Activated CD8-positive, alpha-beta memory T cell treated with anti-CD3 and anti-CD28 coated beads, Interleukin-2, amount 50 U/mL, for 24 hours (primary cell): ENCODE results near the gene ANKZF1.
"Not testable (repeated sequence)": the region's sequence is repeated elsewhere in the genome, so short reads cannot be mapped to it uniquely, and the experiment has no call there.

Experiments used
- DNase-seq: peaks from one replicate; pipeline ENCODE4 v3.0.0-alpha.2; 2020; ENCODE audit errors: extremely low read depth

ANKZF1 gene

GRCh38 chr2:219229305-219230058, at the start of gene ANKZF1, which contains the start of gene ATG9A:
Gene ANKZF1 (plus strand): TSS chr2:219229806. CDS start chr2:219230258, 452 bp downstream.
Gene ATG9A (minus strand): TSS chr2:219229636. CDS start chr2:219228024, 1,612 bp downstream.
- DNase-seq = peak; percentile 96

DNA sequence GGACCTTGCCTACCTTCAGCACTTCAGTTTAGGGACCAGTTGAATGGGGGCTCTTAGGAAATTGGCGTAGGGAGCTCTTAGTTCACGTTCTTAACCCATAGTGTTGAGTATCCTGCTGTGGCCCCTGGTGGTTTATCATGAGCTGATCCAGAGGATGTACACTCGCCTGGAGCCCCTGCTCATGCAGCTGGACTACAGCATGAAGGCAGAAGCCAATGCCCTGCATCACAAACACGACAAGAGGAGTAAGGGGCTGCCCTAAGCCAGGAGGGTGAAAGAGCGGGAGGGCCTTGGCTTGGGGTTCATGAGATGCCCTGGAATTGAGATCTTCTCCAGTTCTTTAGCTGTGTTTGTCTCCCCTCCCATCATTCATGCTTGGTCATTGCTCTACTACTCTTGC, 48.6 kb upstream of the ANKZF1 start:
- DNase-seq = no peak

- no peak for DNase-seq
These were observed 48.1 kb upstream of the ANKZF1 start for GRCh38 chr2:219181531-219181930.

DNA sequence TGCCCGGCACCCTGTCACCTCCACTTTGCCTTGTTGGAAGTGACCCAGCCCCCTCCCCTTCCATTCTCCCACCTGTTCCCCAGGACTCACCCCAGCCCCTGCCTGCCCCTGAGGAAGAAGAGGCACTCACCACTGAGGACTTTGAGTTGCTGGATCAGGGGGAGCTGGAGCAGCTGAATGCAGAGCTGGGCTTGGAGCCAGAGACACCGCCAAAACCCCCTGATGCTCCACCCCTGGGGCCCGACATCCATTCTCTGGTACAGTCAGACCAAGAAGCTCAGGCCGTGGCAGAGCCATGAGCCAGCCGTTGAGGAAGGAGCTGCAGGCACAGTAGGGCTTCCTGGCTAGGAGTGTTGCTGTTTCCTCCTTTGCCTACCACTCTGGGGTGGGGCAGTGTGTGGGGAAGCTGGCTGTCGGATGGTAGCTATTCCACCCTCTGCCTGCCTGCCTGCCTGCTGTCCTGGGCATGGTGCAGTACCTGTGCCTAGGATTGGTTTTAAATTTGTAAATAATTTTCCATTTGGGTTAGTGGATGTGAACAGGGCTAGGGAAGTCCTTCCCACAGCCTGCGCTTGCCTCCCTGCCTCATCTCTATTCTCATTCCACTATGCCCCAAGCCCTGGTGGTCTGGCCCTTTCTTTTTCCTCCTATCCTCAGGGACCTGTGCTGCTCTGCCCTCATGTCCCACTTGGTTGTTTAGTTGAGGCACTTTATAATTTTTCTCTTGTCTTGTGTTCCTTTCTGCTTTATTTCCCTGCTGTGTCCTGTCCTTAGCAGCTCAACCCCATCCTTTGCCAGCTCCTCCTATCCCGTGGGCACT, 47.1 kb upstream of the ANKZF1 start:
- no peak for DNase-seq

DNA sequence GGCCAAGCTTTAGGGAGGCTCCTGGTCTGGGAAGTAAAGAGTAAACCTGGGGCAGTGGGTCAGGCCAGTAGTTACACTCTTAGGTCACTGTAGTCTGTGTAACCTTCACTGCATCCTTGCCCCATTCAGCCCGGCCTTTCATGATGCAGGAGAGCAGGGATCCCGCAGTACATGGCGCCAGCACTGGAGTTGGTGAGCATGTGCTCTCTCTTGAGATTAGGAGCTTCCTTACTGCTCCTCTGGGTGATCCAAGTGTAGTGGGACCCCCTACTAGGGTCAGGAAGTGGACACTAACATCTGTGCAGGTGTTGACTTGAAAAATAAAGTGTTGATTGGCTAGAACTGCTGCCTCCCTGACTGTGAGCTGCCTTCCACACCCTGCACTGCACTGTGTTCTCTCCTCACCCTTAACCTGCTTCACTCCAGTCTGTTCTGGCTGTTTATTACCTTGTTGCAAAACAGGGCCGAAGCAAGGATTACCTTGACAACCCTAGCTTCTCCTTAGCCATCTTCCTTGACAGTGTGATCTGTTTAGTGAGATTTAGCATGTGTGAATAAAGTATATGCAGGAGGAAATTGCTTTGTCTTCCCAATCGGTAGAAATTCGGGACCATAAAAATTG, 46.3 kb upstream of the ANKZF1 start:
- no peak for DNase-seq

- DNase-seq = no peak
These were observed 45.5 kb upstream of the ANKZF1 start for GRCh38 chr2:219184121-219184520.

GRCh38 chr2:219186754-219187456, 42.7 kb upstream of the ANKZF1 start:
- DNase-seq = no peak

DNA sequence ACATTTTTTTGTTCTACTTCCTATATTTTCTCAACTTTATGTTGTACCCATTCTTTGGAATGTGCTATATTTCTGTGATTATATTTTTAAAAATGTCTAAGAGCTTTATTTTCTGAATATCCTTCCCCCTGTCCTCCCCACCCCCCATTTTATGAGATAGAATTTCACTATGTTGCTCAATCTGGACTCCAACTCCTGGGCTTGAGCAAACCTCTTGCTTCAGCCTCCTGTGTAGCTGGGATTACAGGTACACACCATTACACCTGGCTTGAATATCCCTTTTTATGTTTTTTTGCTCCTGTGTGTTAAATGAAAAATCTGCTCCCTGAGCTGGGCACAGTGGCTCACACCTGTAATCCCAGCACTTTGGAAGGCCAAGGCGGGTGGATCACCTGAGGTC, 32.2 kb upstream of the ANKZF1 start:
- no peak for DNase-seq

DNA sequence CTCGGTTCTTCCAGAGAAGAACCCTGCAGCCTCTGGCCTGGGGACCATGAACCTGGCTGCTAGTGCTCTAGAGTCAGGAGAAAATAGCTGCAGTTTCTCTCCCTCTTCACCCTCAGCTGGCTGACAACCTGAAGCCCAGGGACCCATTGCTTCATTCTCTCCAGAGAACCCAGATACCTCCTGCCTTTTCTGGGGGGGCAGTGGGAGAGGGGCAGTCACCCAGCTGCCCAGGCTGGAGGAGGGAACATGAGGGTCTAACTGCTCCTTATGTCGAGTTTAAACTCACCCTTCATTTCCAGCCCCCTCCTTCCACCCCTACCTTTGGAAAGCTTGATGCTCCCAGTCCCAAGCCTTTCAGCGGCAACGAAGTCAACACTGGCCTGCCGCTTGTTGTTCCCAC, 30.6 kb upstream of the ANKZF1 start:
- no peak for DNase-seq

- no peak for DNase-seq
These were observed 30.0 kb upstream of the ANKZF1 start for GRCh38 chr2:219199470-219200211.

DNA sequence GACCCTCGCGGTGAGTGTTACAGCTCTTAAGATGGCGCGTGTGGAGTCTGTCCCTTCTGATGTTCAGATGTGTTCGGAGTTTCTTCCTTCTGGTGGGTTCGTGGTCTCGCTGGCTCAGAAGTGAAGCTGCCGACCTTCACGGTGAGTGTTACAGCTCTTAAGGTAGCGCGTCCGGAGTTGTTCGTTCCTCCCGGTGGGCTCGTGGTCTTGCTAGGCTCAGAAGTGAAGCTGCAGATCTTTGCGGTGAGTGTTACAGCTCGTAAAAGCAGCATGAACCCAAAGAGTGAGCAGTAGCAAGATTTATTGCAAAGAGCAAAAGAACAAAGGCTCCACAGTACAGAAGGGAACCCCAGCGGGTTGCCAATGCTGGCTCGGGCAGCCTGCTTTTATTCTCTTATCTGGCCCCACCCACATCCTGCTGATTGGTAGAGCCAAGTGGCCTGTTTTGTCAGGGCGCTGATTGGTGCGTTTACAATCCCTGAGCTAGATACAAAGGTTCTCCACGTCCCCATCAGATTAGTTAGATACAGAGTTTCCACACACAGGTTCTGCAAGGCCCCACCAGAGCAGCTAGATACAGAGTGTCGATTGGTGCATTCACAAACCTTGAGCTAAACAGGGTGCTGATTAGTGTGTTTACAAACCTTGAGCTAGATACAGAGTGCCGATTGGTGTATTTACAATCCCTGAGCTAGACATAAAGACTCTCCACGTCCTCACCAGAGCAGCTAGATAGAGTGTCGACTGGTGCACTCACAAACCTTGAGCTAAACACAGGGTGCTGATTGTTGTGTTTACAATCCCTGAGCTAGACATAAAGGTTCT, 28.9 kb upstream of the ANKZF1 start:
- not testable (repeated sequence) for DNase-seq

GRCh38 chr2:219201331-219201730, 28.3 kb upstream of the ANKZF1 start:
- DNase-seq = not testable (repeated sequence)

DNA sequence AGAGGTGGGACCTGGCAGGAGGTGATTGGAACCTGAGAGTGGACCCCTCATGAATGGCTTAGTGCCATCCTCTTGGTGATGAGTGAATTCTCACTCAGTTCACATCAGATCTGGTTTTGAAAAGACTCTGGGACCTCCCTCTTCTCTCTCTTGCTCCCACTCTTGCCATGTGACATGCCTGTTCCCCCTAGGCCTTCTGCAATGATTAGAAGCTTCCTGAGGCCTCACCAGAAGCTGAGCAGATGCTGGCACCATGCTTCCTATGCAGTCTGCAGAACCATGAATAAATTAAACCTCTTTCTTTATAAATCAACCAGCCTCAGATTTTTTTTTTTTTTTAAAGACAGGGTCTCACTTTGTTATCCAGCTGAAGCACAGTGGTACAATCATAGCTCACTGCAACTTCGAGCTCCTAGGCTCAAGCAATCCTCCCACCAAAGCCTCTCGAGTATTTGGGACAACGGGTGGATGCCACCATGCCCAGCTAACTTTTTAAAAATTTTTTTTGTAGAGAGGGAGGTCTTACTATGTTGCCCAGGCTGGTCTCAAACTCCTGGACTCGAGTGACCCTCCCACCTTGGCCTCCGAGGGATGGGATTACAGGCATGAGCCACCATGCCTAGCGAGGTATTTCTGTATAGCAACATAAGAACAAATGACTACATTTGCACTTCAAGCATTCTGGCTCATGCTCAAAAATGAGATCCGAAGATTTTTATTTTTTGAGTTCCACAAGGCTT, 25.0 kb upstream of the ANKZF1 start:
- DNase-seq = no peak

- no peak for DNase-seq
These were observed 24.5 kb upstream of the ANKZF1 start for GRCh38 chr2:219205165-219205538.

GRCh38 chr2:219205981-219206327, 23.7 kb upstream of the ANKZF1 start:
- DNase-seq = no peak

DNA sequence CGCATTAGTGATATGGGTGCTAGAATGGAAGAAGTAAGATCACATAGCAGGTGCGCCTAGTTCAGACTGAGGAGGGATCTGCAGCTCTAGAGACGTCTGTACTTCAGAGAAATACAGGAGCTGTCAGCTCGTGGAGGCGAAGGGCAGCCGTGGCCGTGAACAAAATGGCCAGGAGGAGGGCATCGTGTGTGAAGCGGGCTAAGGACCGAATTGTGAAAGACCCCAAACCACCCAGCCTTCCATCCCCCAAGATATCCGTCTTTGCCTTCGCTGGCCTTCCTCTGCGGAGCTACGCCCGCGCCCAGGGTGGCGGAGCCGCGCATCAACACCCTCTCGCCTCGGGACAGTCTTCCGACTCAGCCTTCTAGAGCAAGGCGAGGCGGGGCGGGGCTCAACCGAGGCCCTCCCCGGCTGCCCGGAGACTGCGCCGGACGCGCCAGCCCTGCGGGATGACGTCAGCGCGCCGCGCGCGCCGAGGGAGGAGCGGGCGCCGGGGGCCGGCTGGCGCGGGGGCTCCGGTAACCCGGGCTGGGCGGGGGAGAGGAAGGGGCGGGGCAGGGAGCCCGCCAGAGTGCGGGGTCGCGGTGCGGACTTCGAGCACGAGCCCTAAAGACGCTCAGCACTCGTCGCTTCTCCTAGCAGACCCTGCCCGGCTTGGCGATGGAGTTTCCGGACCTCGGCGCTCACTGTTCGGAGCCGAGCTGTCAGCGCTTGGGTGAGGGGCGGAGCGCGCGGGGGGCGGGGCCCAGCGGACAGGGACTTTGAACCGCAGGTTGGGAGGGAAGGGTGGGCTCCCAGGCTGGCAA, 23.1 kb upstream of the ANKZF1 start, which contains the start of gene ZFAND2B:
Gene ZFAND2B, plus strand, starts transcription at position 455 of the 806 bp plus-strand sequence. Its CDS starts 206 bp downstream, at position 661.
- DNase-seq = peak; percentile 75

- DNase-seq = no peak
These were observed 22.3 kb upstream of the ANKZF1 start for GRCh38 chr2:219207134-219207883.
